ENCODE data around the gene IL1RL1. TPM values are rescaled to one million over a fixed set of nuclear protein-coding genes. Genes with fewer than 3 reads are reported as not detected.
A peak's percentile ranks its signal among the peaks of the same experiment; 100 is the strongest.

Gene IL1RL1
- polyA plus RNA-seq, 2 of the 4 experiments (the other 2 are of a cell fraction), result 0.04 to 0.84 TPM

DNA sequence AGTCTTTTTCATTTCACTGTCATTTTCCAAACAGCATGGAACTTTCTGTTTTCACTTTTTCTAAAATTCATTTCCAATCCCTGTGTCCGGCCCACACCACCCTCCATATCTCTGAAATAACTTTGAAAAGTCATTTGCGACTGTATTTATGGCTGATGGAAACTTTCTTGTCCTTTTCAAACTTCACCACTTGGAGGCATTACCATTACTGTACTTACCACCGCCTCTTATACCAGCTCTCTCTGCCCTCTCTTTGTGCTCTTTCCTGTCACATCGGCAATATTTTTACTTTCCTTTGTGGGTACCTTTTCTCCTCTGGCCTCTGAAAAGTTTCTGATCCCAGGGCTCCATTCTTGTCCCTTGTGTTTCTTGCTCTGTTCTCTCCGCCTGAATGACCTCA, 39.5 kb upstream of the IL1RL1 start:
- Histone ChIP-seq H3K4me1 (no peaks in the 10 kb centered on the region), H3K4me2 (peak overlapping the region; percentile 7; the same call in 1 of the 3 replicates), H3K27ac (no peak overlapping the region), H3K4me3 (no peak overlapping the region), H3K9me3 (peaks cover 8% of the 10 kb centered on the region; the same call in 2 of the 3 replicates)
- CTCF ChIA-PET, result interaction anchor here (1.0 kb wide), 1 partner anchor 36 kb away, joined by 3 read pairs; no protein-coding TSS in a partner anchor
- TF ChIP-seq JUN (IDR thresholded peaks at IDR 0.05), result no peak
- TF ChIP-seq RARB (CRISPR knock-in tag; IDR thresholded peaks at IDR 0.05), result no peak
- no peak for TF ChIP-seq BHLHE40 (IDR thresholded peaks at IDR 0.05; ENCODE audit: low read depth, low read length)
- no peak for TF ChIP-seq RFX5 (IDR thresholded peaks at IDR 0.05)
- TF ChIP-seq HOXB5 (CRISPR knock-in tag; IDR thresholded peaks at IDR 0.05), result no peak
- TF ChIP-seq MYC (IDR thresholded peaks at IDR 0.05; ENCODE audit: borderline replicate concordance, low read length), result no peak
- TF ChIP-seq ZSCAN20 (CRISPR knock-in tag; IDR thresholded peaks at IDR 0.05), result no peak
- TF ChIP-seq, protein P1, sequence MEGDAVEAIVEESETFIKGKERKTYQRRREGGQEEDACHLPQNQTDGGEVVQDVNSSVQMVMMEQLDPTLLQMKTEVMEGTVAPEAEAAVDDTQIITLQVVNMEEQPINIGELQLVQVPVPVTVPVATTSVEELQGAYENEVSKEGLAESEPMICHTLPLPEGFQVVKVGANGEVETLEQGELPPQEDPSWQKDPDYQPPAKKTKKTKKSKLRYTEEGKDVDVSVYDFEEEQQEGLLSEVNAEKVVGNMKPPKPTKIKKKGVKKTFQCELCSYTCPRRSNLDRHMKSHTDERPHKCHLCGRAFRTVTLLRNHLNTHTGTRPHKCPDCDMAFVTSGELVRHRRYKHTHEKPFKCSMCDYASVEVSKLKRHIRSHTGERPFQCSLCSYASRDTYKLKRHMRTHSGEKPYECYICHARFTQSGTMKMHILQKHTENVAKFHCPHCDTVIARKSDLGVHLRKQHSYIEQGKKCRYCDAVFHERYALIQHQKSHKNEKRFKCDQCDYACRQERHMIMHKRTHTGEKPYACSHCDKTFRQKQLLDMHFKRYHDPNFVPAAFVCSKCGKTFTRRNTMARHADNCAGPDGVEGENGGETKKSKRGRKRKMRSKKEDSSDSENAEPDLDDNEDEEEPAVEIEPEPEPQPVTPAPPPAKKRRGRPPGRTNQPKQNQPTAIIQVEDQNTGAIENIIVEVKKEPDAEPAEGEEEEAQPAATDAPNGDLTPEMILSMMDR (IDR thresholded peaks at IDR 0.05), result no peak
- DNase-seq (ENCODE audit: low read depth in 1 of 2, low spot score in 1 of 2) (no peak), ATAC-seq (peak; percentile 50 to 73; a peak in 4 of 6 replicates), FAIRE-seq (no peak)
- POLR2A ChIA-PET, result no interaction called here
- WGBS (ENCODE audit: missing lambda C conversion rate), result 11% methylated on average over 5 of the region's 5 CpGs

DNA sequence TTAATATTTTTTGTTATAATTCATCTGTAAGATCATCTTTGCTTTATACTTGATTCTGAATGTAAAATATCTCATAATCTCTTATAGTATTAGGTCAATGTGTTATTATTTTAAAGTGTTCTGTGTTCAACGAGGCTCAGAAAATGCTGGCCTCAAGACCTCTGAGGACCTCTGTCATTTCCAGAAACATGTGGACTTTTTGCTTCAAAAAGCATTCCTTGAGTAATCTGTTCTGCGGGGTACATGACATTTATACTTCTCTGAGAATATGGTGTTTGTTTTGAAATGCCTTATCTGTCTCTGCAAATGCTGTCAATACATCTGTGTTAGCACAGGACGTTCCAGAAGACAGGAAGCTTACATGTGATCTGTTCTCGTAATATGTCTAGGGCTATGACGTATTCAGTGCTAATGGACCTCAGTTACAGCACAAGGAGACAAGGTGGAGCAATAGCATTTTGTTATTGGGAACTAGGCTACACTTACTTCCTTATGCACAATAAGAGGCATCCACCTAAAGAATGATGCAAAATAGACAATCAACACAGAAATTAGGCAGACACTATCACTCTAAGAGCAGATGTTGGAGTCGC, 37.6 kb upstream of the IL1RL1 start:
- Histone ChIP-seq H3K9me3 (peaks cover 8% of the 10 kb centered on the region; the same call in 2 of the 3 replicates), H3K4me1 (no peaks in the 10 kb centered on the region), H3K4me3 (no peak overlapping the region), H3K27ac (no peak overlapping the region; a peak in 1 of 6 replicates), H3K4me2 (no peak overlapping the region)
- FAIRE-seq, result no peak
- POLR2A ChIA-PET, result no interaction called here
- WGBS (ENCODE audit: missing lambda C conversion rate), result 12% methylated on average over 6 of the region's 6 CpGs
- DNase-seq (ENCODE audit: low read depth in 1 of 2, low spot score in 1 of 2), result peak in 1 of 2 experiments; percentile 5
- TF ChIP-seq RCOR1 (IDR thresholded peaks at IDR 0.05; ENCODE audit: low read depth, low read length) (no peak), HEYL (CRISPR knock-in tag; IDR thresholded peaks at IDR 0.05) (no peak), MAZ (IDR thresholded peaks at IDR 0.05; ENCODE audit: borderline replicate concordance, low read depth, low read length) (no peak), RAD21 (conservative IDR thresholded peaks at IDR 0.05 in 1 of 2, IDR thresholded peaks at IDR 0.05 in 1 of 2) (no peak)
- ATAC-seq, result no peak
- CTCF ChIA-PET, result interaction anchor here (0.7 to 1.1 kb wide), 2 partner anchors 22 to 85 kb away, joined by 3 read pairs; no protein-coding TSS in a partner anchor

DNA sequence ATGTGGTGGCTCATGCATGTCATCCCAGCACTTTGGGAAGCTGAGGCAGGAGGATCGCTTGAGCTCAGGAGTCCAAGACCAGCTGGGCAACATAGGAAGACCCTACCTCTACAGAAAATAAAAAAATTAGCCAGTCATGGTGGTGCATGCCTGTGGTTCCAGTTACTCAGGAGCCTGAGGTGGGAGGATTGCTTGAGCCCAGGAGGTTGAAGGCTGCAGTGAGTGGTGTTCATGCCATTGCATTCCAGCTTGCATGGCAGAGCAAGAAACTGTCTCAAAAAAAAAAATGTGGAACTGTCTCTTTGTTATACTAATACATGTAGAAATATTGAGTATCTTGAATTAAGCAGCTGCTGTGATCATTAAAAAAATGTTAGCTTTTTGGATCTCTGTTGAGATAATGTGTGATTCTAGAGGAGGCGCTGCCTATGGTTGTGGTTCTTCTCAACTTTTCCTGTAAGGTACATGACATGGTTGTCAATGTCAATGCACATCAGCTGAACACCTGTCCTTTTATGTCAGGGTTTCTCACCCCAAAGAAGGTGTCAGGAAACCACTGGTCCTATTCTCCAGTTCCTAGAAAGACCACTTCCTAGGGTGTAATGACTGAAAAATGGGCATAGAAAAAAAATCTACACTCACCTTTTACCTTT, 34.7 kb upstream of the IL1RL1 start:
- Histone ChIP-seq H3K27ac (no peak overlapping the region), H3K4me3 (no peak overlapping the region), H3K4me1 (no peaks in the 10 kb centered on the region), H3K4me2 (no peak overlapping the region), H3K9me3 (peaks cover 8% of the 10 kb centered on the region; the same call in 2 of the 3 replicates)
- DNase-seq (ENCODE audit: low read depth in 1 of 2, low spot score in 1 of 2) (no peak), ATAC-seq (no peak), FAIRE-seq (no peak)
- TF ChIP-seq EHMT2 (IDR thresholded peaks at IDR 0.05; ENCODE audit: low read depth) (no peak), POLR2AphosphoS2 (conservative IDR thresholded peaks at IDR 0.05; ENCODE audit: low read length) (no peak), ESRRA (IDR thresholded peaks at IDR 0.05; ENCODE audit: borderline replicate concordance, low read length) (no peak), BHLHE40 (IDR thresholded peaks at IDR 0.05; ENCODE audit: low read depth, low read length) (no peak), NFE2L2 (conservative IDR thresholded peaks at IDR 0.05; ENCODE audit: low read length) (0 out of 2 replicates have a peak, but pooled peaks have one; percentile 7), ZC3H11A (IDR thresholded peaks at IDR 0.05) (no peak), RNF2 (IDR thresholded peaks at IDR 0.05; ENCODE audit: borderline replicate concordance, low read depth) (no peak)
- 32% methylated on average over 2 of the region's 2 CpGs for WGBS (ENCODE audit: missing lambda C conversion rate)
- ChIA-PET POLR2A (no interaction called here), CTCF (interaction anchor here (0.9 to 1.5 kb wide), 4 partner anchors 9 to 36 kb away, joined by 3 to 5 read pairs (median 4); no protein-coding TSS in a partner anchor)
